Thoracic aorta endothelial cell (primary cell): ENCODE data around the gene GNL2. TPM values are rescaled to one million over a fixed set of nuclear protein-coding genes. Genes with fewer than 3 reads are reported as not detected.

Experiments used
- small RNA-seq: library from RNA; depleted of rRNA; stranded (forward); fragments of <200 nt; gene quantifications from one replicate; pipeline ENCODE3, GENCODE V24; 2012
- total RNA-seq: library from RNA; depleted of rRNA; stranded (reverse); fragments of >200 nt; gene quantifications from 2 replicates; pipeline ENCODE4 v1.2.3, GENCODE V29; 2012

The GNL2 gene
- total RNA-seq, result 67.6 and 91.9 TPM in 2 replicates

GRCh38 chr1:37595440-37596181 is at the start of gene GNL2:
Gene GNL2 (minus strand): TSS chr1:37595937. CDS start chr1:37595822, 115 bp downstream.

DNA sequence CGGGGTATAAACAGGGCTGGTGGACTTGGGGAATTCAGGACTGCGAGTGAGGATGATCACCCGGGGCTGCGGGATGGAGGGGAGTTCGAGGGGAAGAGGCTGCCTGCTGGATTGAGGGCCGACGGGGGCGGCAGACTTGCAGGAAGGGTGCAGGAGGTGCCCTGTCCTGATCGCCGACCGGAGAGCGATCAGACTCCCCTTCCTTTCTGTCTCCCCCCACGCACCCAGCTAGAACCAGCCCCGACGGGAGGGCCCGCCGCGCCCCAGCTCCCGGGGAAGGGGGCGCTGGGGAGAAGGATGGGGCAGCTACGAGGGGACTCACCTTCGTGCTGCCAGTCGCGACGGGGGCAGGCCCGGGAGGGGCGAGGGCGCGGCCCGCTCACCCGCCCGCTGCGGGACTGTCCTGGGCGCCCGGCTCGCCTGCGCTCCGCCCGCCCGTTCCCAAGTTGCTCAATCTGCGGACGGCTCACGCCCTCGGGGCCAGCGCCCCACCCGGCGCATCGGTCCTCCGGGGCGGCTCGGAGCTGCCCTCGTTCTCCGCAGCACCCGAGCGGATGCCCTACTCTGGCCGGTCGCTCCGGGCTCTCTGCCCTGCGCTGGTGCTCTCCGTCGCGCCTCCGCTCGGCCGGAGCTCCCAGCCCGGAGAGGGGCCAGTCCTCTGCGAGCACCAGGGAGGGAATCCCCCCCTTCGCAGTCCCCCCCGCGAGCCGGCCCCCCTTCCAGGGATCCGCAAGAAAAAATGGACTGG is 38.7 kb upstream of the GNL2 start, which contains the start of gene RSPO1:
RSPO1 (minus strand) TSS at position 649 of the 748 bp plus-strand sequence. CDS start 5,231 bp downstream, outside the sequence.

GRCh38 chr1:37556712-37557196 is 39.0 kb downstream of the GNL2 start, which contains the start of gene DNALI1:
Gene DNALI1 (plus strand): TSS chr1:37556940. CDS start chr1:37556995, 55 bp downstream.

GRCh38 chr1:37553927-37554808 is 41.6 kb downstream of the GNL2 start, which contains the start of gene SNIP1:
Gene SNIP1 (minus strand): TSS chr1:37554293. CDS start chr1:37554229, 64 bp downstream.

Small RNA genes lying within 50 kb of the gene (small RNA-seq; reads per million reads assigned to genes)
- gene AL034379.1, result not detected

Other genes with a start within 250 kb of the GNL2 start
- gene ZC3H12A, start 121.4 kb downstream of the GNL2 start, total RNA-seq, result 4.1 and 5.2 TPM in 2 replicates
- 69.5 and 76.7 TPM in 2 replicates for gene MEAF6, start 81.2 kb downstream of the GNL2 start, total RNA-seq
- 16.8 and 18.8 TPM in 2 replicates for gene SNIP1, start 41.6 kb downstream of the GNL2 start, total RNA-seq
- gene DNALI1, start 39.0 kb downstream of the GNL2 start, total RNA-seq, result 2.5 and 2.9 TPM in 2 replicates
- gene RSPO1, start 39.0 kb upstream of the GNL2 start, total RNA-seq, result not detected in 2 replicates
- gene CDCA8, start 96.6 kb upstream of the GNL2 start, total RNA-seq, result 21.3 and 31.5 TPM in 2 replicates
- gene EPHA10, start 169.2 kb upstream of the GNL2 start, total RNA-seq, result not detected in 2 replicates
- 0.43 and 0.93 TPM in 2 replicates for gene MANEAL, start 197.9 kb upstream of the GNL2 start, total RNA-seq
- 12.9 and 14.0 TPM in 2 replicates for gene C1orf122, start 211.9 kb upstream of the GNL2 start, total RNA-seq
- 17.8 and 20.2 TPM in 2 replicates for gene YRDC, start 212.3 kb upstream of the GNL2 start, total RNA-seq